Astrocyte (in vitro differentiated cells and primary cell): ENCODE data around the gene B4GALT3.

ENCODE experiments used
- EZH2 ChIP-seq: IDR thresholded peaks from 2 replicates; pipeline ENCODE4 v1.6.1; 2012; ENCODE audit warnings: mild to moderate bottlenecking, low read length, inconsistent platforms; ENCODE audit not compliant: insufficient read depth
- TF ChIP-seq, protein P1 (sequence below): IDR thresholded peaks from 2 replicates; pipeline ENCODE4 v1.5.1; 2011; ENCODE audit warnings: low read depth, mild to moderate bottlenecking, inconsistent platforms, low read length, moderate library complexity; ENCODE audit not compliant: insufficient read depth

DNA sequence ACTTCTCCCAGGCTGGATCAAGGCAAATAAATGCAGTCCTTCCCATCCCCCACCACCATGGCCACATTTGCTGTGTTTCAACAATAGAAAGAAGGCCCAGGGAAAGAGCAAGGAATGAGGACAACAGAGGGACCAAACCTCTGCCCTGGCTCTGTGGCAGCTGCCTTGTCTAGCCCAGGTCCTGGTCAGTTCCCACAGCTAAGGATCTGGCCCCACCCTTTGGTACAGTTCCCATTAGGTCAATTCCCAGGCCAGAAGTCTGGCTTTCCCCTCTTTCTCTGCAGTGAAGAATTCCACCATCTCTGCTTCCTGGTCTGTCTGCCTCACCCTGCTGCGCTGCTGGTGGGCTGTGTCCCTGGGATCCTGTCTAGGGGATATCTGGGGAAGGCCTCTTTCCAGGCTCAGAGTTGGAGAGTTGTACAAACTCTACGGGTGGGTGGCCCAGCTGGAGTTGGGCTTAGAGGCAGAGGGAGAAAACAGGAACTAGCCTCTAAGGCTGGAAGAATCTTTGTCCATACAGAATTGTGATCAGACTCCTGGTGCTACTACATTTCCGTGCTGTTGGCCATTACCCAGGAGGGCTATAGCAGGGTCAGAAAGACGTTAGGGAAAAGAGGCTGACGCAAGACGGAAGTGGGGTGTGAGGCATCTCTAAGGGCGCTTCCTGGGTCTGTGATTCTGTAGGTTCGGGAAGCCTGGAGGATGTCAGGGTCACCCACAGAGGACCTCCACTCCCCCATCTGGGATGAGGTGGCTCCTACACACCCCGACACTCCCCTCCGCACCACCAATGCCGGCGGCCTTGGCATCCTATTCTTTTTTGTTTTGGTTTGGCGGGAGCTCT lies 23.9 kb upstream of the B4GALT3 start:
- TF ChIP-seq, protein P1, sequence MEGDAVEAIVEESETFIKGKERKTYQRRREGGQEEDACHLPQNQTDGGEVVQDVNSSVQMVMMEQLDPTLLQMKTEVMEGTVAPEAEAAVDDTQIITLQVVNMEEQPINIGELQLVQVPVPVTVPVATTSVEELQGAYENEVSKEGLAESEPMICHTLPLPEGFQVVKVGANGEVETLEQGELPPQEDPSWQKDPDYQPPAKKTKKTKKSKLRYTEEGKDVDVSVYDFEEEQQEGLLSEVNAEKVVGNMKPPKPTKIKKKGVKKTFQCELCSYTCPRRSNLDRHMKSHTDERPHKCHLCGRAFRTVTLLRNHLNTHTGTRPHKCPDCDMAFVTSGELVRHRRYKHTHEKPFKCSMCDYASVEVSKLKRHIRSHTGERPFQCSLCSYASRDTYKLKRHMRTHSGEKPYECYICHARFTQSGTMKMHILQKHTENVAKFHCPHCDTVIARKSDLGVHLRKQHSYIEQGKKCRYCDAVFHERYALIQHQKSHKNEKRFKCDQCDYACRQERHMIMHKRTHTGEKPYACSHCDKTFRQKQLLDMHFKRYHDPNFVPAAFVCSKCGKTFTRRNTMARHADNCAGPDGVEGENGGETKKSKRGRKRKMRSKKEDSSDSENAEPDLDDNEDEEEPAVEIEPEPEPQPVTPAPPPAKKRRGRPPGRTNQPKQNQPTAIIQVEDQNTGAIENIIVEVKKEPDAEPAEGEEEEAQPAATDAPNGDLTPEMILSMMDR: no peak
- no peak for TF ChIP-seq EZH2
